ENCODE measurements around the gene MCM5.

DNA sequence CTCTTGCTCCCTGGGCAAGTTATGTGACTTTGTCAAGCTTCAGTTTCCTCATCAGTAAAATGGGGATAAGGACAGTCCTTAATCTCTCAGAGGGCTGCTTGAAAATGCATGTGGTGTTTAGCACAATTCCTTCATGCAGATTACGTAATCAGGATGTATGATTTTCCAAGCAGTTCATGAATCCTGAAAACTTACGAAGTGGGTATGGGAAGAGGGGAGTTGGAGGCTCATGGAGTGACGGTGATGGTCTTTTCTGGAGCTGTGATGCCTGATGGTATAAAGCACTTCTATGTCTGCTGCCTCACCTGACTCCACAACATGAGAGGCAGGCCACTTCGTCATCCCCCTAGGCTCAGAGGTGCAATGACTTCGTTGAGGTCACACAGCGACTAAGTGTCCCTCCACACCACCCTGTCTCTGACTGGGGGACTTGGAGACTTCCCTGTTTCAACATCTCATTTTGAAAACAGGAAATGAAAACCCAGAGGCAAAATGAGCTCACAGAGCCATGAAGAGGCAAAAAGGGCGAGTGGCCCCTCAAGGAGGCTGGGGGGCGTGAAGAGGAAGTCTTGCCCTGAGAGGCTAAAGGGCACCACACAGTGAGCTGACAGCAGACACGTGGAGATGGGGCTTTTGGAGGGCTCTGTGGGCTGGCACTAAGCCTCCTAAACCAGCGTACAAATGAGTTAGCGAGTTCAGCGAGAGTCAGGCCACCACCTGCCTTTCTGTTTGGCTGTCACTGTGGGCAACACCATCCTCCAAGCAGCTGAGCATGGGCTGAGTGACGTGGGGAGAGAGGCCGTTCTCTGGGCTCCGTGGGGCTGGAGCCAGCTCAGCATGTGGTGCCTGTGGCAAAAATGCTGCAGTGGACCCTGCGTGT, 10.1 kb downstream of the MCM5 start:
- TF ChIP-seq EP300 (IDR thresholded peaks at IDR 0.05): no peak
- no peak for TF ChIP-seq POLR2A (IDR thresholded peaks at IDR 0.05)
- no peak for TF ChIP-seq POLR2AphosphoS5 (IDR thresholded peaks at IDR 0.05)
- TF ChIP-seq, protein P1, sequence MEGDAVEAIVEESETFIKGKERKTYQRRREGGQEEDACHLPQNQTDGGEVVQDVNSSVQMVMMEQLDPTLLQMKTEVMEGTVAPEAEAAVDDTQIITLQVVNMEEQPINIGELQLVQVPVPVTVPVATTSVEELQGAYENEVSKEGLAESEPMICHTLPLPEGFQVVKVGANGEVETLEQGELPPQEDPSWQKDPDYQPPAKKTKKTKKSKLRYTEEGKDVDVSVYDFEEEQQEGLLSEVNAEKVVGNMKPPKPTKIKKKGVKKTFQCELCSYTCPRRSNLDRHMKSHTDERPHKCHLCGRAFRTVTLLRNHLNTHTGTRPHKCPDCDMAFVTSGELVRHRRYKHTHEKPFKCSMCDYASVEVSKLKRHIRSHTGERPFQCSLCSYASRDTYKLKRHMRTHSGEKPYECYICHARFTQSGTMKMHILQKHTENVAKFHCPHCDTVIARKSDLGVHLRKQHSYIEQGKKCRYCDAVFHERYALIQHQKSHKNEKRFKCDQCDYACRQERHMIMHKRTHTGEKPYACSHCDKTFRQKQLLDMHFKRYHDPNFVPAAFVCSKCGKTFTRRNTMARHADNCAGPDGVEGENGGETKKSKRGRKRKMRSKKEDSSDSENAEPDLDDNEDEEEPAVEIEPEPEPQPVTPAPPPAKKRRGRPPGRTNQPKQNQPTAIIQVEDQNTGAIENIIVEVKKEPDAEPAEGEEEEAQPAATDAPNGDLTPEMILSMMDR (IDR thresholded peaks at IDR 0.05): no peak
